Stimulated activated CD8-positive, alpha-beta memory T cell treated with anti-CD3 and anti-CD28 coated beads, Interleukin-7, amount 100 ng/mL, for 24 hours (primary cell): ENCODE measurements around the gene AP2B1.
"Not testable (repeated sequence)": the region's sequence is repeated elsewhere in the genome, so short reads cannot be mapped to it uniquely, and the experiment has no call there.

Experiments
- DNase-seq: peaks from one replicate; pipeline ENCODE4 v3.0.0-alpha.2; 2020; ENCODE audit warnings: low read depth

AP2B1 gene

GRCh38 chr17:35587074-35587961 lies at the start of gene AP2B1:
Gene AP2B1, plus strand, starts transcription at chr17:35587322. Its CDS starts 6,709 bp downstream, at chr17:35594031.
- peak; percentile 95 for DNase-seq

GRCh38 chr17:35537601-35538141 lies 49.5 kb upstream of the AP2B1 start, which contains the start of gene SLFN12L:
Gene SLFN12L, minus strand, starts transcription at chr17:35537678. Its CDS starts 15,314 bp downstream, at chr17:35522364.
- DNase-seq, result no peak

DNA sequence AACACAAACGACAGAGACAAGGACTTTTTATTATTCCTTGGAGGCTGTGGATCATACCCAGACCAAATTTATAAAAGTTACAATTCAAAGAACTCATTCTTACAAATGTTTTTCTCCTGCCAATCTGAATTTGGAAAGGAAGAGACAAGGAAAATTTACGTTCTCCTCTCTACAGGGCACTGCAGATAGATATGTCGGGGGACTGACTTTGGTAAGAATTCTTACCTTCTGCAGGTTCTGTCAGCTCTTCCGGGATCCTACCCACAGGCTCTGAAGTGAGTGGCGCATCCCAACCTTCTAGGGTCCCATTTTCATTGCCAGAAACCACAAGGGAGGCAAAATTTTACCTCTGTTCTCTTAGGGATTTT lies 47.5 kb upstream of the AP2B1 start:
- no peak for DNase-seq

DNA sequence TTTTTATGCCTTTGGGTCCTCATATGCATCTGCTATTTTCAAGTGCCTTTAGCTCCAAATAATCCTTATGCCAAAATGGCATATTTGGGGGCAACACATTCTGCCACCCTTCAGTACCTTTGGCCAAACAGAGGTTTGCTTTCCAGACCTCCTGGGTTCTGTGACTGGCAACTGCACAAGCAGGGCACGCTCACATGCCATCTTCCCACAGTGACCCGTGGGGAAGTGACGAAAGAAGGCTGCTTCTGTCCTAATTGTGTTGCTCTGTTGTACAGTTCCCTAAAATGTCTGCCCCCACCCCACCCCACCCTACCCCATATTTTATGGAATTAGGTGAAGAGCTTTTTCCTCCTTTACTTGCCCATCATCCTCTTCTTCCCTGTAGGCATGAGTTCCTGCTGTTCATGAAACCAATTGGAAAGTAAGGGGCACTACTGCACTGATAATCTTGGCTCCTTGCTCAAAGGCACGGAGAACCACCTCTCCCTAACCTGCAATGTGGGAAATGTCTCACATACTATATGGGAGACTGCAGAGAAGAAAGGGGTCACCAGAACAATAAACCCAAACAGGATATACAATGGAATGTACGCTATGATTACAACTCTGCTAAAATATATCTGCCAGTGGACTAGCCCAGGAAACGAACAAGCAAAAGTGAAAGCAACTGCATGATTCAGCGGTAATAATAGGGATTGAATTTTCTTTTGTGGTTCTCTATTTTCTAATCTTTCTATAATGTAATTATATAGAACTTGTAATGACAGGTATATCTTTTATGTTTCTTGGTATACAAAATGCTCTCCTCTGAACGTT lies 46.3 kb upstream of the AP2B1 start:
- DNase-seq, result no peak

DNA sequence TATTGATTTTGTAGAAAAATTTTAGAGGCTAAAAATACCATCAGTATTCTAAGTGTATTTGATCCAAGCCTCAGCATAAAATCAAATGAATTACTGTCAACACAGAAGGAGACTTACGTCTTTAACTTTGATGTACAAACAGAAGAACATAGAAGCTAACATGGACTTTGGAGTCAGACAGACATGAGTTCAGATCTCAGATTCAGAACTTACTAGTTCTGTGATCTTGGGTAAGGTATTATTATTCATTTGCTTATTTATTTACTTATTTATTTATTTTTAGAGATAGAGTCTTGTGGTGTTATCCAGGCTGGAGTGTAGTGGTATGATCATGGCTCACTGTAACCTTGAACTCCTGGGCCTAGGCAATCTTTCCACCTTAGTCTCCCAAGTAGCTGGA lies 45.7 kb upstream of the AP2B1 start:
- no peak for DNase-seq

DNA sequence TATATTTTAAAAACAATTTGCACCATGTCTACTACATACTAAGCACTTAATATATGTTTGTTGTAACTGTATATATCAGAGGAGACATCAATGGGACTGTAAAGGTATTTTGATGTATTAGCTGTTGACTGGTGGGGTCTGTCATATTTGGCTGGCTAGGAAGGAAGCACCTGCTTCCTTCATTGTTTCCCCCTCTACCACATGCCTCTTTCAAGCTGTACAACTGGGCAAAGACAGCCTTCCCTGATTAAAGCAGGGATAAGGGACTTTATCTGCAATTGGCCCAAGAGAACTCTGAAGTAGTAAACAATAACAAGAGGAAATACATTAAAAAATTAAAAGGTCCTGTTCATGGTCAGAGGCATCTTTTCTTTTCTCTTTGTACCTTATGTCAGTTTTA lies 44.1 kb upstream of the AP2B1 start:
- no peak for DNase-seq

DNA sequence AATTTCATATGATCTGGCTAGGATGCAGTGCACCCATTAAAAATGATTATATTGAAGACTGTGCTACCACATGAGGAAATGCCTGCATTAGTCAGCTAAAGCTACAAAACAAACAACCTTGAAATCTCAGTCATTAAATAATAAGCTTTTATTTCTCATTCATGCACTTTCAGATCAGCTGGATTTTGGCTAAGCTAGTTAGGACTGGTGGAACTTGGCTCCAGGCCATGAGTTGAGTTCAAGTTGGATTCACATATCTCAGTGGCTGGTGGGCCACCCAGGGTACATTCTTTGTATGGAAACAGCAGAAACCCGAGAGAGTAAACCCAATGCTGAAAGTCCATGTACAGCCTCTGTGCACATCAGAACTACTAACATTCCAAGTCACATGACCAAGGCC lies 43.3 kb upstream of the AP2B1 start:
- DNase-seq, result no peak

DNA sequence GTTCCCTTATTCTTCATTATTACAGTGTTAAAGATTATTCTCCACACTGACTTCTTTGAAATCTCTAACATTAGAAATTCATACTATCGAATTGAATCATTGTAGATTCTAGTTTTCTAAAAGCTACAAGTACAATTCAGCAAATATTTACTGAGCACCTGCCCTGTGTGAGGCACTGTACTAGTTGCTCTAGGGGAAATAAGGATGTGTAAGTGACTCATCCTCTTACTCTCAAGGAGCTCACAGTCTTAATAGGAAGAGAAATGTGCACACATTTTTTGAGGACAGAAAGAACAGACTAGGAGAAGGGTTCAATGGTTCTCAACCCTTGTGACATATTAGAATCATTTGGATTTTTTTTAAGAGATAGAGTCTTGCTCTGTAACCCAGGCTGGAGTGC lies 42.0 kb upstream of the AP2B1 start:
- no peak for DNase-seq

DNA sequence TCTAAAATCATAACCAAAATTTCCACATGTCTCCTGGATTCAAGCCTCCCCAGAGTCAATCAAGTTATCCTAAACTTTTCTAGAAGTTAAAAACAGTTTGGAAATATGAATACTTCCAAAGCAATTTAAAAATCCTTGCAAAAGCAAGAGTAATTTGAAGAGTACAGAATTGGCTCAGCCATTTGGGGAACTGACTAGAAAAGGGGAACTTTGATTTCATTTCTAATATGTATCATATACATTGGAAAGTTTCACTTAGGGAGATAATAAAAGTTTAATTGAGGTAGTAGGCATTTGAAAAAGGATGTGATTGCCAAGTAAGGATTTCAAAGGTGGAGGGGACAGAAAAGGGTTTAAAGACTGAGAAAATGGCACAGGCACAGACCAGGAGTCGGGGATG lies 40.6 kb upstream of the AP2B1 start:
- DNase-seq, result no peak

- DNase-seq, result no peak
Observed at GRCh38 chr17:35548208-35548810, 38.8 kb upstream of the AP2B1 start.

GRCh38 chr17:35548978-35549377 lies 38.1 kb upstream of the AP2B1 start:
- DNase-seq, result no peak

DNA sequence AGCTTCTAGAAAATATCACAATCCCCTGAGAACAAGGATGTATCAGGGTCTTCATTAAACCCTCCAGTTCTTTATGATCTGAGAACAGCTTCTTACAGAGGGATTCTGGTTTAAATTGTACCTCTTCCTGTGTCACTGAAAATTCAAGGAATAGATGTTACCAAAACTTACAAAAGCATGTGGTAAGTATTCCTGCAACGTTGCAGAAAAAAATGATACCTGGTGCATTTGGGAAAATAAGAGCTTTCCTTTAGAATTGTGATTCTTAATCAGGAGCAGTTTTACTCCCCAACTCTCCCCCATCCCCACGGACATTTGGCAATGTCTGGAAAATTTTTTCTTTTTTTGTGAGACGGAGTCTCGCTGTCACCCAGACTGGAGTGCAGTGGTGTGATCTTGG lies 33.8 kb upstream of the AP2B1 start:
- no peak for DNase-seq

DNA sequence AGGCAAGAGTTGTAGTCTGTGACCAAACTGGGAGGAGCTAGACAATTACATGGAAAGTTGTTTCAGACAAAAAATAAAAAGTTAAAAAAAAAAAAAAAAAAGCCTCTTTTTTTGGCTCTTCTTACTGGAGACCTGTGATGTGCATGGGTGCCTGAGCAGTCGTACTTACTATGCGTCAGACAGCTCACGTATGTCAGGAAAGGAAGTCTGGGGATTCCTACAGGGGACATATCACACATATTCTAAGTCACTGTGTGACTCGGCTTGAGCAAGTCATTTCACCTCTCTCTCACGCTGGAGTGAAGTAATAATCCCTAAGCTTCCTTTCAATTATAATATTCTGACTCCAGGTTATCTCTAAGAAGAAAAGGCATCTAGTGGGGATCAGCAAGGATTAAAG lies 32.5 kb upstream of the AP2B1 start:
- DNase-seq, result no peak

- no peak for DNase-seq
Observed at GRCh38 chr17:35555691-35556090, 31.4 kb upstream of the AP2B1 start.

- DNase-seq, result no peak
Observed at GRCh38 chr17:35557353-35557752, 29.8 kb upstream of the AP2B1 start.

- no peak for DNase-seq
Observed at GRCh38 chr17:35559495-35560210, 27.5 kb upstream of the AP2B1 start.

DNA sequence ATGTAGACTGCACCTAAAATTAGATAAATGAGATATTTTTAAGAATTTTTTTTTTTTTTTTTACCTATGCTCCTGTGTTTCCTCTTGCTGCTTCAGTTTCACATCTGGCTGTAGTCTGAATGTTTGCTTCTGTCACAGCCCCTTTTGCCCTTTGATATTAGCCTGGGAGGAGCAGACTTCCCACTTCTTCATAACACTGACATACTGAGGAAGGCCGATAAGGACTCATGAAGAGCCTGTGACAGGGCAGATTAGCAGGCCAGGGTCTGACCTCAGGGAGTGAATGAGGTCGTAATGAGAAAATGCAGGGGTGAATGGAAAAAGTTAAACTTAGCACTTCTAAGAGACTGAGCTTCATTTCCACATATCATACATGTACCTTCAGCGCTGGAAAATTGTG lies 26.4 kb upstream of the AP2B1 start, which contains the start of gene SLFN14:
Gene SLFN14 (minus strand): TSS at position 117 of the 400 bp plus-strand sequence. CDS start 2,757 bp downstream, outside the sequence.
- DNase-seq, result no peak

DNA sequence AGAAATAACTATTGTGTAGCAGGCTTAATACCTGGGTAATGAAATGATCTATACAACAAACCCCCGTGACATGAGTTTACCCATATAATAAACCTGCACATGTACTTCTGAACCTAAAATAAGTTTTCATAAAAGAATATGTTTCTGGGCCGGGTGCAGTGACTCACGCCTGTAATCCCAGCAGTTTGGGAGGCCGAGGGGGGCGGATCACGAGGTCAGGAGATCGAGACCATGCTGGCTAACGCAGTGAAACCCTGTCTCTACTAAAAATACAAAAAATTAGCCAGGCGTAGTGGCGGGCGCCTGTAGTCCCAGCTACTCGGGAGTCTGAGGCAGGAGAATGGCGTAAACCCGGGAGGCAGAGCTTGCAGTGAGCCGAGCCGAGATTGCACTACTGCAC lies 23.9 kb upstream of the AP2B1 start:
- DNase-seq, result not testable (repeated sequence)

DNA sequence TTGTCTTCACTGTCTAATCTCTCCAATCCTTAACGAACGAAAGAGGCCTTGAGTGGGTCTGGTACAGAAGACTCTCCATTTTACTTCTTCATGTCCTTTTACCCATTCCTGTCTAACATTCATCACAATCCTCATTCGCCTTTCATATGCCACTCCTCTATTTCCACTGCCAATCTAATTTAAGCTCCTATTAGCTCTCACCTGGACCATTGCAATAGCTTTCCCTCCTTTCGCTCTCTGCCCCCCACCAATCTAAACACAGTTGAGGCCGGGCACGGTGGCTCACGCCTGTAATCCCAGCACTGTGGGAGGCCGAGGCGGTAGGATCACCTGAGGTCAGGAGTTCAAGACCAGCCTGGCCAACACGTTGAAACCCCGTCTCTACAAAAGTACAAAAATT lies 20.2 kb upstream of the AP2B1 start:
- no peak for DNase-seq

DNA sequence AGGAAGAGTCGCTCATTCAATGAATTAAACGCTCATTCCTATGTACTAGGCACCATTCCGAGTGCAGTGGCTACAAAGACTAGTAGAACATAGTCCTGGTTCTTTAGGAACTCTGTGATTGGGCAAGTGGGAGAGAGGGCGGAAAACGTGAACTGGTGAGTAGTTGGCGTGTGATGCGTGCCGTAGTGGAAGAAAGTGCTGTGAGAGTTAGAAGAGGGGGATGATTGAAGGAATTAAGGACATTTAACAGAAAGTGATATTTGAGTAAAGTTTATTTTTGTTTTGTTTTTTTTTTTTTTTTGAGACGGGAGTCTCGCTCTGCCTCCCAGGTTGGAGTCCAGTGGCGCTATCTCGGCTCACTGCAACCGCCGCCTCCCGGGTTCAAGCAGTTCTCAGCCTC lies 18.6 kb upstream of the AP2B1 start:
- no peak for DNase-seq

DNA sequence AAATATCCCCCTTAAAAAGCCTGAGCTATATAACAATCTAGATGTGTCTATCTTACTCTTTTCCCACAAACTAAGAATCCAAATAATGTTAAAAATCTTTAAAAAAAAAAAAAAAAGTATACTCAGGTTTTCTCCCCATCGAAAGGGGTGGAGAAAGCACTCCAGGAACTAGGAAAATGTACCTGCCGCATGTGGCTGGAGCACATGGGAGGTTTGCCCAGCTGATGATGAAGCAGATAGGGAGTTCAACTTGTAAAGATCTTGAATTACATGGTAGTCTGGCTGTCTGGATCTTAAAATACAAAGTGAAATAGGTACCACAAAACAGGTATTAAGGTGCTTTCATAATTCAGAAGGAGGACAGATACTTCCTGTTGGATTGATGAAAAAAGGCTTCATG lies 17.7 kb upstream of the AP2B1 start:
- DNase-seq, result no peak

GRCh38 chr17:35575759-35576158 lies 11.4 kb upstream of the AP2B1 start:
- no peak for DNase-seq
